ENCODE measurements around the gene PEDS1.

Gene PEDS1

GRCh38 chr20:50133041-50133440 lies 20.5 kb downstream of the PEDS1 start:
- DNase-seq = no peak

GRCh38 chr20:50130995-50131394 lies 22.5 kb downstream of the PEDS1 start:
- DNase-seq = no peak

GRCh38 chr20:50130356-50130723 lies 23.2 kb downstream of the PEDS1 start:
- DNase-seq = no peak

- DNase-seq = no peak
Observed at GRCh38 chr20:50129662-50130355, 23.7 kb downstream of the PEDS1 start.

GRCh38 chr20:50128520-50128905 lies 25.0 kb downstream of the PEDS1 start:
- DNase-seq = no peak

- no peak for DNase-seq
Observed at GRCh38 chr20:50127587-50128519, 25.7 kb downstream of the PEDS1 start.

GRCh38 chr20:50126662-50127061 lies 26.9 kb downstream of the PEDS1 start:
- DNase-seq = no peak

- no peak for DNase-seq
Observed at GRCh38 chr20:50125279-50125678, 28.2 kb downstream of the PEDS1 start.

GRCh38 chr20:50124496-50124895 lies 29.0 kb downstream of the PEDS1 start:
- no peak for DNase-seq

- DNase-seq = no peak
Observed at GRCh38 chr20:50123418-50123817, 30.1 kb downstream of the PEDS1 start.

GRCh38 chr20:50122763-50123162 lies 30.8 kb downstream of the PEDS1 start:
- no peak for DNase-seq

- DNase-seq = no peak
Observed at GRCh38 chr20:50121858-50122271, 31.7 kb downstream of the PEDS1 start.

GRCh38 chr20:50120935-50121693 lies 32.4 kb downstream of the PEDS1 start:
- DNase-seq = peak; percentile 63

- no peak for DNase-seq
Observed at GRCh38 chr20:50118203-50118602, 35.3 kb downstream of the PEDS1 start.

- peak; percentile 12 for DNase-seq
Observed at GRCh38 chr20:50116368-50116999, 37.0 kb downstream of the PEDS1 start.

- DNase-seq = peak; percentile 90
Observed at GRCh38 chr20:50115591-50116367, 37.7 kb downstream of the PEDS1 start.

GRCh38 chr20:50115041-50115512 lies 38.4 kb downstream of the PEDS1 start:
- DNase-seq = peak; percentile 5

- DNase-seq = no peak
Observed at GRCh38 chr20:50113420-50114224, 39.9 kb downstream of the PEDS1 start.

GRCh38 chr20:50112512-50113419 lies 40.8 kb downstream of the PEDS1 start, which contains the start of gene UBE2V1:
UBE2V1 (minus strand) TSS chr20:50113150; CDS start chr20:50113128, 22 bp downstream.
- peak; percentile 85 for DNase-seq
